Neural cell (in vitro differentiated cells): ENCODE measurements around the gene KLKB1. TPM values are rescaled to one million over a fixed set of nuclear protein-coding genes. Genes with fewer than 3 reads are reported as not detected.

ENCODE experiments used
- H2AFZ ChIP-seq: fragments of 200-600, 300-800 bp; sonication (generic), shearing (Covaris generic); 2 replicates; pipeline ENCODE4 v1.6.0; 2014; ENCODE audit warnings: low read depth, mild to moderate bottlenecking, antibody characterized with exemption, low read length, moderate library complexity
- H3F3A ChIP-seq: fragments of 200-600 bp; shearing (Covaris generic); 2 replicates; pipeline ENCODE4 v1.6.1; 2016; ENCODE audit warnings: mild to moderate bottlenecking, moderate library complexity, mixed read lengths, antibody characterized with exemption, low read length; ENCODE audit not compliant: insufficient read depth, poor library complexity, severe bottlenecking
- H3K27ac ChIP-seq: fragments of 200-600, 300-800 bp; sonication (generic), shearing (Covaris generic); 2 replicates; pipeline ENCODE4 v1.5.1; 2014; ENCODE audit warnings: mild to moderate bottlenecking, low read length, moderate library complexity
- H3K27me3 ChIP-seq: fragments of 300-800, 200-600 bp; sonication (generic), shearing (Covaris generic); 2 replicates; pipeline ENCODE4 v1.6.0; 2014; ENCODE audit warnings: mild to moderate bottlenecking, low read depth, low read length, moderate library complexity; ENCODE audit not compliant: insufficient read depth
- H3K36me3 ChIP-seq: fragments of 300-800, 200-600 bp; sonication (generic), shearing (Covaris generic); 2 replicates; pipeline ENCODE4 v1.5.1; 2014; ENCODE audit warnings: mild to moderate bottlenecking, antibody characterized with exemption, low read length, moderate library complexity; ENCODE audit not compliant: insufficient read depth
- H3K4me2 ChIP-seq: fragments of 300-800, 200-600 bp; sonication (generic), shearing (Covaris generic); 2 replicates; pipeline ENCODE4 v1.6.0; 2014; ENCODE audit warnings: mild to moderate bottlenecking, low read length
- H3K4me3 ChIP-seq: fragments of 300-800, 200-600 bp; sonication (generic), shearing (Covaris generic); 2 replicates; pipeline ENCODE4 v1.5.1; 2014; ENCODE audit warnings: mild to moderate bottlenecking, low read length, moderate library complexity
- H3K79me2 ChIP-seq: fragments of 200-600 bp; shearing (Covaris generic); replicated peaks from 2 replicates; pipeline ENCODE4 v1.6.0; 2014; ENCODE audit warnings: mild to moderate bottlenecking, low read length, moderate library complexity; ENCODE audit not compliant: insufficient read depth
- H3K9ac ChIP-seq: fragments of 300-800, 200-600 bp; sonication (generic), shearing (Covaris generic); 2 replicates; pipeline ENCODE4 v1.6.1; 2016; ENCODE audit warnings: mild to moderate bottlenecking, low read length, mixed read lengths
- H3K9me2 ChIP-seq: fragments of 200-600 bp; shearing (Covaris generic); 2 replicates; pipeline ENCODE4 v1.6.1; 2016; ENCODE audit warnings: mild to moderate bottlenecking, low read length, mixed read lengths; ENCODE audit not compliant: insufficient read depth
- H3K9me3 ChIP-seq: fragments of 200-600, 300-800 bp; sonication (generic), shearing (Covaris generic); 2 replicates; pipeline ENCODE4 v1.6.1; 2016; ENCODE audit warnings: mild to moderate bottlenecking, mixed run types, low read length, moderate library complexity, mixed read lengths
- H4K20me1 ChIP-seq: fragments of 200-600 bp; shearing (Covaris generic); 2 replicates; pipeline ENCODE4 v1.6.1; 2016; ENCODE audit warnings: mild to moderate bottlenecking, mixed run types; ENCODE audit not compliant: insufficient read depth
- EP300 ChIP-seq: fragments of 450-650 bp; conservative IDR thresholded peaks from 2 replicates; pipeline ENCODE4 v1.6.1; 2014; ENCODE audit warnings: antibody characterized with exemption, mild to moderate bottlenecking, moderate library complexity; ENCODE audit not compliant: poor library complexity, severe bottlenecking
- EZH2 ChIP-seq: fragments of 200-600, 300-800 bp; shearing (Covaris generic), sonication (generic); IDR thresholded peaks from 2 replicates; pipeline ENCODE4 v1.6.1; 2014; ENCODE audit warnings: antibody characterized with exemption, low read length, borderline replicate concordance, mild to moderate bottlenecking; ENCODE audit not compliant: insufficient read depth, poor library complexity, severe bottlenecking
- MXI1 ChIP-seq: fragments of 450-650 bp; conservative IDR thresholded peaks from 2 replicates; pipeline ENCODE4 v1.6.1; 2014; ENCODE audit warnings: antibody characterized with exemption, mild to moderate bottlenecking; ENCODE audit not compliant: poor library complexity, severe bottlenecking
- POLR2AphosphoS5 ChIP-seq: IDR thresholded peaks from 2 replicates; pipeline ENCODE4 v1.6.1; 2012
- RAD21 ChIP-seq: fragments of 450-650 bp; conservative IDR thresholded peaks from 2 replicates; pipeline ENCODE4 v1.6.1; 2014; ENCODE audit warnings: antibody characterized with exemption, mild to moderate bottlenecking, moderate library complexity
- SMC3 ChIP-seq: fragments of 450-650 bp; conservative IDR thresholded peaks from 2 replicates; pipeline ENCODE4 v1.6.1; 2014; ENCODE audit warnings: antibody characterized with exemption, mild to moderate bottlenecking, moderate library complexity; ENCODE audit not compliant: poor library complexity
- TAF1 ChIP-seq: IDR thresholded peaks from 2 replicates; pipeline ENCODE4 v1.6.1; 2012; ENCODE audit warnings: low read depth
- polyA plus RNA-seq: library from polyadenylated mRNA; depleted of rRNA; stranded (reverse); fragments of >200 nt; gene quantifications from 2 replicates; pipeline ENCODE4 v1.2.3, GENCODE V29; 2014
- TF ChIP-seq, protein P1 (sequence below): fragments of 450-650 bp; IDR thresholded peaks from 2 replicates; pipeline ENCODE4 v1.5.1; 2014; ENCODE audit warnings: antibody characterized with exemption, mild to moderate bottlenecking, moderate library complexity; ENCODE audit not compliant: poor library complexity, severe bottlenecking
- TF ChIP-seq, protein P2 (sequence below): IDR thresholded peaks from 2 replicates; pipeline ENCODE4 v1.6.1; 2012; ENCODE audit warnings: borderline replicate concordance

The KLKB1 gene
- polyA plus RNA-seq, 1 donor from 2014 or later, result not detected

DNA sequence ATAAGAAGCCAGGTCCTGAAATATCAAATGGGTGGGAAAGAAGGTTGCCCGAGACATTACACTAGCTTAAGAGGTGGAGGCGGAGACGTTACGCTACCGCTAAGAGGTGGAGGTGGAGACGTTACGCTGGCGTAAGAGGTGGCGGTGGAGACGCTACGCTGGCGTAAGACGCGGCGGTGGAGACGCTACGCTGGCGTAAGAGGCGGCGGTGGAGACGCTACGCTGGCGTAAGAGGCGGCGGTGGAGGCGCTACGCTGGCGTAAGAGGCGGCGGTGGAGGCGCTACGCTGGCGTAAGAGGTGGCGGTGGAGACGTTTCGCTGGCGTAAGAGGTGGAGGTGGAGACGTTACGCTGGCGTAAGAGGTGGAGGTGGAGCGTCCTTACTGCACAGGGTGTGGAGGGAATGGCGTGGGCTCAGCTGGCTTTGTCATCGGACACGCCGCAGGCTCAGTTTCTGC, 23.2 kb upstream of the KLKB1 start:
- H3K36me3 ChIP-seq, result no peaks in the 10 kb centered on the region
- no peak overlapping the region for H3K27ac ChIP-seq
- no peaks in the 10 kb centered on the region for H3K79me2 ChIP-seq
- peaks cover 5% of the 10 kb centered on the region for H3K9me3 ChIP-seq
- H4K20me1 ChIP-seq, result no peaks in the 10 kb centered on the region
- no peaks in the 10 kb centered on the region for H3F3A ChIP-seq
- no peak overlapping the region for H3K4me3 ChIP-seq
- H3K9ac ChIP-seq, result no peak overlapping the region
- no peaks in the 10 kb centered on the region for H3K27me3 ChIP-seq
- H3K9me2 ChIP-seq, result no peaks in the 10 kb centered on the region
- no peak overlapping the region for H2AFZ ChIP-seq
- TF ChIP-seq RAD21 (no peak), TAF1 (no peak), MXI1 (no peak), SMC3 (no peak), POLR2AphosphoS5 (no peak), EP300 (no peak)
- TF ChIP-seq, protein P1, sequence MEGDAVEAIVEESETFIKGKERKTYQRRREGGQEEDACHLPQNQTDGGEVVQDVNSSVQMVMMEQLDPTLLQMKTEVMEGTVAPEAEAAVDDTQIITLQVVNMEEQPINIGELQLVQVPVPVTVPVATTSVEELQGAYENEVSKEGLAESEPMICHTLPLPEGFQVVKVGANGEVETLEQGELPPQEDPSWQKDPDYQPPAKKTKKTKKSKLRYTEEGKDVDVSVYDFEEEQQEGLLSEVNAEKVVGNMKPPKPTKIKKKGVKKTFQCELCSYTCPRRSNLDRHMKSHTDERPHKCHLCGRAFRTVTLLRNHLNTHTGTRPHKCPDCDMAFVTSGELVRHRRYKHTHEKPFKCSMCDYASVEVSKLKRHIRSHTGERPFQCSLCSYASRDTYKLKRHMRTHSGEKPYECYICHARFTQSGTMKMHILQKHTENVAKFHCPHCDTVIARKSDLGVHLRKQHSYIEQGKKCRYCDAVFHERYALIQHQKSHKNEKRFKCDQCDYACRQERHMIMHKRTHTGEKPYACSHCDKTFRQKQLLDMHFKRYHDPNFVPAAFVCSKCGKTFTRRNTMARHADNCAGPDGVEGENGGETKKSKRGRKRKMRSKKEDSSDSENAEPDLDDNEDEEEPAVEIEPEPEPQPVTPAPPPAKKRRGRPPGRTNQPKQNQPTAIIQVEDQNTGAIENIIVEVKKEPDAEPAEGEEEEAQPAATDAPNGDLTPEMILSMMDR, result no peak
- TF ChIP-seq, protein P2, sequence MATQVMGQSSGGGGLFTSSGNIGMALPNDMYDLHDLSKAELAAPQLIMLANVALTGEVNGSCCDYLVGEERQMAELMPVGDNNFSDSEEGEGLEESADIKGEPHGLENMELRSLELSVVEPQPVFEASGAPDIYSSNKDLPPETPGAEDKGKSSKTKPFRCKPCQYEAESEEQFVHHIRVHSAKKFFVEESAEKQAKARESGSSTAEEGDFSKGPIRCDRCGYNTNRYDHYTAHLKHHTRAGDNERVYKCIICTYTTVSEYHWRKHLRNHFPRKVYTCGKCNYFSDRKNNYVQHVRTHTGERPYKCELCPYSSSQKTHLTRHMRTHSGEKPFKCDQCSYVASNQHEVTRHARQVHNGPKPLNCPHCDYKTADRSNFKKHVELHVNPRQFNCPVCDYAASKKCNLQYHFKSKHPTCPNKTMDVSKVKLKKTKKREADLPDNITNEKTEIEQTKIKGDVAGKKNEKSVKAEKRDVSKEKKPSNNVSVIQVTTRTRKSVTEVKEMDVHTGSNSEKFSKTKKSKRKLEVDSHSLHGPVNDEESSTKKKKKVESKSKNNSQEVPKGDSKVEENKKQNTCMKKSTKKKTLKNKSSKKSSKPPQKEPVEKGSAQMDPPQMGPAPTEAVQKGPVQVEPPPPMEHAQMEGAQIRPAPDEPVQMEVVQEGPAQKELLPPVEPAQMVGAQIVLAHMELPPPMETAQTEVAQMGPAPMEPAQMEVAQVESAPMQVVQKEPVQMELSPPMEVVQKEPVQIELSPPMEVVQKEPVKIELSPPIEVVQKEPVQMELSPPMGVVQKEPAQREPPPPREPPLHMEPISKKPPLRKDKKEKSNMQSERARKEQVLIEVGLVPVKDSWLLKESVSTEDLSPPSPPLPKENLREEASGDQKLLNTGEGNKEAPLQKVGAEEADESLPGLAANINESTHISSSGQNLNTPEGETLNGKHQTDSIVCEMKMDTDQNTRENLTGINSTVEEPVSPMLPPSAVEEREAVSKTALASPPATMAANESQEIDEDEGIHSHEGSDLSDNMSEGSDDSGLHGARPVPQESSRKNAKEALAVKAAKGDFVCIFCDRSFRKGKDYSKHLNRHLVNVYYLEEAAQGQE, result no peak
- no peak overlapping the region for H3K4me2 ChIP-seq

DNA sequence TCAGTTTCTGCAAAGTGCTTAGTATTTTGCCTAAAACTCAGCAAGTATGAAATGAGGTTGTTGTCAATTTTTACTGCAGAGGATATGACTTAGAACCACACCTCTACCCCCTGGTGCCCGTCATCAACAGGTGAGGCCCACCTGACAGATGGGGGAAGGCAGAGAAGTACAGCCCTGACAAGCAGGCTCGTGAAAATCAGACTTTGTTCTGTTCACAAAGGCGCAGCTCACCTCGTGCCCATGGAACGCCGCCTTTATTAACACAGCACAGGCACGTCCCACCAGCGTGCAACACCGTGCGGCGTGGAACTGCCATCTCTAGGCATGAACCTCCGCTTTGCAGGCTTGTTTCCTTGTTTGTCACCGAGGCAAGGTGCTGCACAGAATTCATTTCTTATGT, 22.6 kb upstream of the KLKB1 start:
- Histone ChIP-seq H3K9ac (no peak overlapping the region), H3K27ac (no peak overlapping the region), H3F3A (no peaks in the 10 kb centered on the region), H3K79me2 (no peaks in the 10 kb centered on the region), H3K4me2 (no peak overlapping the region), H4K20me1 (no peaks in the 10 kb centered on the region), H3K9me3 (peaks cover 9% of the 10 kb centered on the region), H3K9me2 (no peaks in the 10 kb centered on the region), H3K27me3 (no peaks in the 10 kb centered on the region), H3K36me3 (no peaks in the 10 kb centered on the region), H3K4me3 (no peak overlapping the region), H2AFZ (no peak overlapping the region)
- no peak for TF ChIP-seq TAF1
- no peak for TF ChIP-seq POLR2AphosphoS5
- no peak for TF ChIP-seq SMC3
- no peak for TF ChIP-seq MXI1
- TF ChIP-seq, protein P2, result no peak
- TF ChIP-seq EZH2, result no peak
- TF ChIP-seq EP300, result no peak
- TF ChIP-seq, protein P1, result no peak
